Liver (tissue), 3 donors: ENCODE measurements around the gene NTM.

Experiments used
- EGR1 ChIP-seq, 2 donors: IDR thresholded peaks; 2 replicates each; pipeline ENCODE4 v1.6.1; 2016 to 2018; ENCODE audit warnings: antibody characterized with exemption in 2 of 2, low read depth in 2 of 2
- GABPA ChIP-seq, 2 donors: IDR thresholded peaks in 1 of 2; conservative IDR thresholded peaks in 1 of 2; 2 replicates each; pipeline ENCODE4 v1.6.1; 2016; ENCODE audit warnings: antibody characterized with exemption in 2 of 2, mild to moderate bottlenecking in 1 of 2, moderate library complexity in 1 of 2
- RAD21 ChIP-seq, 2 donors: IDR thresholded peaks; 2 replicates each; pipeline ENCODE4 v1.6.1; 2016; ENCODE audit warnings: antibody characterized with exemption in 2 of 2, mild to moderate bottlenecking in 2 of 2
- TAF1 ChIP-seq: conservative IDR thresholded peaks from 2 replicates; pipeline ENCODE4 v1.6.1; 2016; ENCODE audit warnings: antibody characterized with exemption, mild to moderate bottlenecking
- TF ChIP-seq, protein P1 (sequence below): IDR thresholded peaks from 2 replicates; pipeline ENCODE4 v1.6.1; 2016; ENCODE audit warnings: antibody characterized with exemption
- TF ChIP-seq, protein P2 (sequence below): fragments of 150-350 bp; IDR thresholded peaks from 2 replicates; pipeline ENCODE4 v1.5.1; 2017; ENCODE audit warnings: improper control_type of control experiment, low read depth, low read length; ENCODE audit not compliant: missing input control
- TF ChIP-seq, protein P3 (sequence below): IDR thresholded peaks from 2 replicates; pipeline ENCODE4 v1.6.1; 2016; ENCODE audit warnings: antibody characterized with exemption
- donor health status: healthy.
- donor health status: healthy.

DNA sequence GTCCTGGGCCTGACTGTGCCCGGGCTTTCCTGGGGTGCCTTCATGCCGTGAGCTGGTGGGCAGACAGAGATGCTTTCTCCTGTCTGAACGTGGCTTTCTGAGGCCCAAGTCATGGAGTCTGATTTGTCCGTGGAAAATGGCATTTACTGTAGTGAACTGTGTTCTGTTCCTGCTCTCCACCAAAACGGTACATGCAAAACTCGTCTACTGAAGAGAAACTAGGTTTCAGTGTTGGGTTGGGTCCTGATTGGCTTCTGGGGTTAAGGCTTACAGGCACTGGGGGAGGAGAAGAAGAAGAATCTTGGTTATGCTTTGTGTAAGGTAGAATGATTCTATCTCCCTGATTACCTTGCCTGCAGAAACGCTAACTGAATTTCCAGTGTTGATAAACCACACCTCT is 541.7 kb downstream of the NTM start:
- TF ChIP-seq, protein P1, sequence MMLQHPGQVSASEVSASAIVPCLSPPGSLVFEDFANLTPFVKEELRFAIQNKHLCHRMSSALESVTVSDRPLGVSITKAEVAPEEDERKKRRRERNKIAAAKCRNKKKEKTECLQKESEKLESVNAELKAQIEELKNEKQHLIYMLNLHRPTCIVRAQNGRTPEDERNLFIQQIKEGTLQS = no peak
- TF ChIP-seq TAF1 = no peak
- TF ChIP-seq, protein P2, sequence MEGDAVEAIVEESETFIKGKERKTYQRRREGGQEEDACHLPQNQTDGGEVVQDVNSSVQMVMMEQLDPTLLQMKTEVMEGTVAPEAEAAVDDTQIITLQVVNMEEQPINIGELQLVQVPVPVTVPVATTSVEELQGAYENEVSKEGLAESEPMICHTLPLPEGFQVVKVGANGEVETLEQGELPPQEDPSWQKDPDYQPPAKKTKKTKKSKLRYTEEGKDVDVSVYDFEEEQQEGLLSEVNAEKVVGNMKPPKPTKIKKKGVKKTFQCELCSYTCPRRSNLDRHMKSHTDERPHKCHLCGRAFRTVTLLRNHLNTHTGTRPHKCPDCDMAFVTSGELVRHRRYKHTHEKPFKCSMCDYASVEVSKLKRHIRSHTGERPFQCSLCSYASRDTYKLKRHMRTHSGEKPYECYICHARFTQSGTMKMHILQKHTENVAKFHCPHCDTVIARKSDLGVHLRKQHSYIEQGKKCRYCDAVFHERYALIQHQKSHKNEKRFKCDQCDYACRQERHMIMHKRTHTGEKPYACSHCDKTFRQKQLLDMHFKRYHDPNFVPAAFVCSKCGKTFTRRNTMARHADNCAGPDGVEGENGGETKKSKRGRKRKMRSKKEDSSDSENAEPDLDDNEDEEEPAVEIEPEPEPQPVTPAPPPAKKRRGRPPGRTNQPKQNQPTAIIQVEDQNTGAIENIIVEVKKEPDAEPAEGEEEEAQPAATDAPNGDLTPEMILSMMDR = no peak
- no peak for TF ChIP-seq EGR1 (IDR thresholded peaks at IDR 0.05; ENCODE audit: low read depth in 2 of 2)
- TF ChIP-seq RAD21 (IDR thresholded peaks at IDR 0.05) = no peak
- TF ChIP-seq, protein P3, sequence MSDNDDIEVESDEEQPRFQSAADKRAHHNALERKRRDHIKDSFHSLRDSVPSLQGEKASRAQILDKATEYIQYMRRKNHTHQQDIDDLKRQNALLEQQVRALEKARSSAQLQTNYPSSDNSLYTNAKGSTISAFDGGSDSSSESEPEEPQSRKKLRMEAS = no peak
- no peak for TF ChIP-seq GABPA (IDR thresholded peaks at IDR 0.05 in 1 of 2, conservative IDR thresholded peaks at IDR 0.05 in 1 of 2)
